Smooth muscle cell (in vitro differentiated cells): ENCODE results near the gene DPEP2NB. TPM values are rescaled to one million over a fixed set of nuclear protein-coding genes. Genes with fewer than 3 reads are reported as not detected.

Source experiments
- DNase-seq: peaks from one replicate; lab custom pipeline; 2025; ENCODE audit not compliant: unreplicated experiment; lab: John Stamatoyannopoulos, UW
- H2AFZ ChIP-seq: fragments of 200-600 bp; sonication (generic); 2 replicates; pipeline ENCODE4 v1.6.0; 2016; ENCODE audit warnings: antibody characterized with exemption, low read depth, mild to moderate bottlenecking
- H3F3A ChIP-seq: fragments of 200-600 bp; sonication (generic); 2 replicates; pipeline ENCODE4 v1.6.0; 2017; ENCODE audit warnings: antibody characterized with exemption, low read depth
- H3K27ac ChIP-seq: fragments of 200-600 bp; sonication (generic); 2 replicates; pipeline ENCODE4 v1.5.1; 2016; ENCODE audit warnings: low read depth, mild to moderate bottlenecking
- H3K27me3 ChIP-seq: fragments of 200-600 bp; sonication (generic); 2 replicates; pipeline ENCODE4 v1.6.1; 2016; ENCODE audit warnings: low read depth, mild to moderate bottlenecking
- H3K36me3 ChIP-seq: fragments of 200-600 bp; sonication (generic); 2 replicates; pipeline ENCODE4 v1.5.1; 2016; ENCODE audit warnings: low read depth
- H3K4me1 ChIP-seq: fragments of 200-600 bp; sonication (generic); 2 replicates; pipeline ENCODE4 v1.5.1; 2016; ENCODE audit warnings: low read depth
- H3K4me2 ChIP-seq: fragments of 200-600 bp; sonication (generic); 2 replicates; pipeline ENCODE4 v1.6.0; 2016; ENCODE audit warnings: mild to moderate bottlenecking
- H3K4me3 ChIP-seq: fragments of 200-600 bp; sonication (generic); 2 replicates; pipeline ENCODE4 v1.5.1; 2016; ENCODE audit warnings: mild to moderate bottlenecking
- H3K79me2 ChIP-seq: fragments of 200-600 bp; sonication (generic); 2 replicates; pipeline ENCODE4 v1.6.0; 2016; ENCODE audit warnings: low read depth, mild to moderate bottlenecking
- H3K9ac ChIP-seq: fragments of 200-600 bp; sonication (generic); 2 replicates; pipeline ENCODE4 v1.6.0; 2016; ENCODE audit warnings: low read depth
- H3K9me3 ChIP-seq: fragments of 200-600 bp; sonication (generic); replicated peaks from 2 replicates; pipeline ENCODE4 v1.5.1; 2016; ENCODE audit warnings: low read depth
- H4K20me1 ChIP-seq: fragments of 200-600 bp; sonication (generic); 2 replicates; pipeline ENCODE4 v1.6.0; 2016; ENCODE audit warnings: low read depth
- WGBS: methylation state at CpG from one replicate; pipeline ENCODE4 v1.1.7; 2016; ENCODE audit warnings: low lambda C conversion rate; 5-methylcytosine and 5-hydroxymethylcytosine counted together
- polyA plus RNA-seq: library from polyadenylated mRNA; unstranded; fragments of >200 nt; fragmentation: Nextera tagmentation; extraction: Ambion mirVana; gene quantifications from 2 replicates; pipeline ENCODE4 v1.2.1, GENCODE V29; 2016
- total RNA-seq: library from RNA; depleted of rRNA; stranded (reverse); fragments of >200 nt; gene quantifications from 2 replicates; pipeline ENCODE4 v1.2.3, GENCODE V29; 2014
- TF ChIP-seq, protein P1 (sequence below): fragments of 200-600 bp; sonication (generic); IDR thresholded peaks from 2 replicates; pipeline ENCODE4 v1.5.1; 2017; ENCODE audit warnings: borderline replicate concordance, mild to moderate bottlenecking, antibody characterized with exemption; ENCODE audit not compliant: insufficient read depth, poor library complexity, severe bottlenecking

The DPEP2NB gene
- total and polyA plus RNA-seq, 2 experiments from 2014 or later, result not detected

DNA sequence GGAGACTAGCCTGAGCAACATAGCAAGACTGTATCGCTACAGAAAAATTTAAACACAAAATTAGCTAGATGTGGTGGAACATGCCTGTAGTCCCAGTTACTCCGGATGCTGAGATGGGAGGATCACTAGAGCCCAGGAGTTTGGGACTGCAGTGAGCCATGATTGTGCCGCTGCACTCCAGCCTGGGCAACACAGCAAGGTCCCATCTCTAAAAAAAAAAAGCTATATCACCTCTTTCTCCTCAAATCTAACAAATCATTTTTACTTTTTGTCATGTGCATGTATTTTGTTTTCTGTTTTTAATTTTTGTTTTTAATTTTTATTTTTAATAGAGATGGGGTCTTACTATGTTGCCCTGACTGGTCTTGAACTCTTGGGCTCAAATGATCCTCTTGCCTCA is 13.3 kb upstream of the DPEP2NB start:
- no peak overlapping the region for H3K4me2 ChIP-seq
- H3F3A ChIP-seq, result no peaks in the 10 kb centered on the region
- no peak overlapping the region for H3K4me3 ChIP-seq
- H4K20me1 ChIP-seq, result peaks cover 9% of the 10 kb centered on the region
- TF ChIP-seq, protein P1, sequence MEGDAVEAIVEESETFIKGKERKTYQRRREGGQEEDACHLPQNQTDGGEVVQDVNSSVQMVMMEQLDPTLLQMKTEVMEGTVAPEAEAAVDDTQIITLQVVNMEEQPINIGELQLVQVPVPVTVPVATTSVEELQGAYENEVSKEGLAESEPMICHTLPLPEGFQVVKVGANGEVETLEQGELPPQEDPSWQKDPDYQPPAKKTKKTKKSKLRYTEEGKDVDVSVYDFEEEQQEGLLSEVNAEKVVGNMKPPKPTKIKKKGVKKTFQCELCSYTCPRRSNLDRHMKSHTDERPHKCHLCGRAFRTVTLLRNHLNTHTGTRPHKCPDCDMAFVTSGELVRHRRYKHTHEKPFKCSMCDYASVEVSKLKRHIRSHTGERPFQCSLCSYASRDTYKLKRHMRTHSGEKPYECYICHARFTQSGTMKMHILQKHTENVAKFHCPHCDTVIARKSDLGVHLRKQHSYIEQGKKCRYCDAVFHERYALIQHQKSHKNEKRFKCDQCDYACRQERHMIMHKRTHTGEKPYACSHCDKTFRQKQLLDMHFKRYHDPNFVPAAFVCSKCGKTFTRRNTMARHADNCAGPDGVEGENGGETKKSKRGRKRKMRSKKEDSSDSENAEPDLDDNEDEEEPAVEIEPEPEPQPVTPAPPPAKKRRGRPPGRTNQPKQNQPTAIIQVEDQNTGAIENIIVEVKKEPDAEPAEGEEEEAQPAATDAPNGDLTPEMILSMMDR, result no peak
- H3K9me3 ChIP-seq, result no peaks in the 10 kb centered on the region
- H2AFZ ChIP-seq, result no peak overlapping the region
- no peaks in the 10 kb centered on the region for H3K27me3 ChIP-seq
- H3K79me2 ChIP-seq, result peaks cover 4% of the 10 kb centered on the region
- no peaks in the 10 kb centered on the region for H3K4me1 ChIP-seq
- no peak for DNase-seq
- 96% methylated on average over 3 of the region's 3 CpGs for WGBS
- no peak overlapping the region for H3K27ac ChIP-seq
- no peaks in the 10 kb centered on the region for H3K36me3 ChIP-seq
- no peak overlapping the region for H3K9ac ChIP-seq

DNA sequence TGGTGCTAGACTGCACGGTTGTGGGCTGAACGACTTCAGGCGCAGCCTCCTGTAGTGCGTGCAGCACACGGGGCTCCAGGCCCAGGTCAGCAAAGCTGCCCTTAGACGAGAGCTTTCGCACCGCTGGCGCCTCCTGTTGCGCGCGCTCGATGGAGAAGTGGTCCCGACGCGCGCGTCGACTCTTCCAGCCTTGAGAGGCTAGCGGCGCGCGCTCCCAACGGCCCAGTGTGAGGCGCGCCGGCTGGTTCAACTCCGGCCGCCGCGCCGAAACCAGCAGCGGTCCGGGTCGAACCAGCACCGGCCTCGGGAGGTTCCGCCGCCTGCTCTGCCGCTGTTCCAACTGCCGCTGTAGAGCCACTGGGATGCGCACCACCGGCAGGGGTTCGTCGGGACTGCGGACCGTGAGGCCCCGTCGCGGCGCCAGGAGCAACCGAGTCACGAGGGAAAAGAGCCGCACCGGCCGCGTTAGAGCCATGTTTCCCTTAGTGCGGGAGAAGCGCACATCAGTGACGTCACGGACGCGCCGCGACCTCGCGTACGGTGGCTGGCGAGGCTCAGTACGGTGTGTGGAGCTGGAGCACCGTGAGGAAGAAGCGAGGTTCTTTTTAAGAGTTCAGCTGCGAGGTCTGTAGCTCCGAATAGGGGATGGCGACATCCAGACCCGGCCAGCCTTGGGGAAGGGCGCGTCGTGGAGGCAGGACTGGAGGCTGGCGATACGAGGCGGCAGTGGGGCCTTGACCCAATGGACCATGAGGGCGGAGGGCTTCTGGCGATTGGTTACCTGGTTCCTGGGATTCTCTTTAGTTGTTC is 7.2 kb upstream of the DPEP2NB start, which contains the start of the genes DDX28 and DUS2:
TSS of gene DDX28 (minus strand) at position 505 of the 810 bp plus-strand sequence. CDS start at position 475, 30 bp downstream.
TSS of gene DUS2 (plus strand) at position 557 of the 810 bp plus-strand sequence. CDS start 14,740 bp downstream, outside the sequence.
- TF ChIP-seq, protein P1, result no peak
- Histone ChIP-seq H3K79me2 (peaks cover 11% of the 10 kb centered on the region), H3K4me1 (peaks cover 4% of the 10 kb centered on the region), H3K9me3 (no peaks in the 10 kb centered on the region), H2AFZ (peak within 1 kb of the TSS; percentile 92), H3K4me2 (peak within 1 kb of the TSS; percentile 94), H3K27ac (peak within 1 kb of the TSS; percentile 84), H4K20me1 (no peaks in the 10 kb centered on the region), H3K9ac (peak within 1 kb of the TSS; percentile 97), H3K4me3 (peak within 1 kb of the TSS; percentile 72), H3F3A (no peaks in the 10 kb centered on the region), H3K36me3 (no peaks in the 10 kb centered on the region), H3K27me3 (no peaks in the 10 kb centered on the region)
- WGBS, result under 1% methylated on average over 82 of the region's 84 CpGs
- peak; percentile 76 for DNase-seq

DNA sequence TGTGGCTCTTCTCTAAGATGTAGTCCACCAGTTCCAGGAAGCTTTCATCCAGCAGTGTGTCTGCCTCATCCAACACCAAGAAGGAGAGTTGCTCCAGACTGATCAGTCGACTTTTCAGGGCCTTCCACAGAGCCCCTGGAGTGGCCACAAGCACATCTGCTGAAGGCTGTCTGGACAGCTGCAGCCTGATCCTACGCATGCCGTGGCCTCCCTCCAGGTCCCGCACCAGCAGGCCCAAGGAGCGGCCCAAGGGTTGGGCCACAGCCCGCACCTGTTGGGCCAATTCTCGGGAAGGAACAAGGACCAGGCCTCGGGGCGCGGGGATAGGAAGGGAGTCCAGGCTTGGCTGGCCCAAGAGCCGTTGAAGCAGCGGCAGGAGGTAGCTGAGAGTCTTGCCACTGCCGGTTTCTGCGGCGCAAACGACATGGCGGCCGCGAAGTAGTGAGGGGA is 6.6 kb upstream of the DPEP2NB start:
- H3K9me3 ChIP-seq, result no peaks in the 10 kb centered on the region
- peak overlapping the region; percentile 84 for H3K27ac ChIP-seq
- no peaks in the 10 kb centered on the region for H3K27me3 ChIP-seq
- peak overlapping the region; percentile 92 for H2AFZ ChIP-seq
- TF ChIP-seq, protein P1, result no peak
- peaks cover 4% of the 10 kb centered on the region for H3K4me1 ChIP-seq
- no peaks in the 10 kb centered on the region for H4K20me1 ChIP-seq
- peak overlapping the region; percentile 94 for H3K4me2 ChIP-seq
- no peak for DNase-seq
- peaks cover 11% of the 10 kb centered on the region for H3K79me2 ChIP-seq
- no peaks in the 10 kb centered on the region for H3K36me3 ChIP-seq
- 20% methylated on average over 19 of the region's 19 CpGs for WGBS
- peak overlapping the region; percentile 97 for H3K9ac ChIP-seq
- H3K4me3 ChIP-seq, result peak overlapping the region; percentile 72
- no peaks in the 10 kb centered on the region for H3F3A ChIP-seq
